ES-I3 (cell line): Measurements from ENCODE around the gene CDC45.

Experiments
- H3K36me3 ChIP-seq: 2 replicates; pipeline ENCODE4 v1.6.1; 2013; ENCODE audit warnings: mild to moderate bottlenecking, low read length, control low read depth, moderate library complexity; ENCODE audit not compliant: insufficient read depth
- H3K4me1 ChIP-seq: 2 replicates; pipeline ENCODE4 v1.6.1; 2013; ENCODE audit warnings: mild to moderate bottlenecking, control low read depth, low read length; ENCODE audit not compliant: insufficient read depth
- H3K9ac ChIP-seq: 2 replicates; pipeline ENCODE4 v1.6.1; 2013; ENCODE audit warnings: low read depth, mild to moderate bottlenecking, low read length, moderate library complexity
- H3K9me3 ChIP-seq: 2 replicates; pipeline ENCODE4 v1.6.1; 2013; ENCODE audit warnings: mild to moderate bottlenecking, low read length, moderate library complexity; ENCODE audit not compliant: control insufficient read depth, insufficient read depth

CDC45 gene

GRCh38 chr22:19503367-19503766 lies 23.6 kb downstream of the CDC45 start:
- H3K9me3 ChIP-seq: no peaks in the 10 kb centered on the region
- peaks cover 2% of the 10 kb centered on the region for H3K36me3 ChIP-seq
- no peaks in the 10 kb centered on the region for H3K4me1 ChIP-seq
- H3K9ac ChIP-seq: no peak overlapping the region

GRCh38 chr22:19503869-19504268 lies 24.1 kb downstream of the CDC45 start:
- H3K9me3 ChIP-seq: no peaks in the 10 kb centered on the region
- no peak overlapping the region for H3K9ac ChIP-seq
- H3K36me3 ChIP-seq: peaks cover 5% of the 10 kb centered on the region
- H3K4me1 ChIP-seq: no peaks in the 10 kb centered on the region

GRCh38 chr22:19504900-19505734 lies 25.4 kb downstream of the CDC45 start:
- no peaks in the 10 kb centered on the region for H3K9me3 ChIP-seq
- no peaks in the 10 kb centered on the region for H3K4me1 ChIP-seq
- peaks cover 5% of the 10 kb centered on the region for H3K36me3 ChIP-seq
- no peak overlapping the region for H3K9ac ChIP-seq

- H3K4me1 ChIP-seq: no peaks in the 10 kb centered on the region
- no peak overlapping the region for H3K9ac ChIP-seq
- H3K9me3 ChIP-seq: no peaks in the 10 kb centered on the region
- H3K36me3 ChIP-seq: peaks cover 5% of the 10 kb centered on the region
These were observed 26.0 kb downstream of the CDC45 start for GRCh38 chr22:19505735-19506126.

- H3K9ac ChIP-seq: no peak overlapping the region
- H3K36me3 ChIP-seq: peaks cover 5% of the 10 kb centered on the region
- H3K9me3 ChIP-seq: no peaks in the 10 kb centered on the region
- H3K4me1 ChIP-seq: no peaks in the 10 kb centered on the region
These were observed 26.5 kb downstream of the CDC45 start for GRCh38 chr22:19506212-19506611.

- Histone ChIP-seq H3K9me3 (no peaks in the 10 kb centered on the region), H3K9ac (no peak overlapping the region), H3K36me3 (peaks cover 5% of the 10 kb centered on the region), H3K4me1 (no peaks in the 10 kb centered on the region)
These were observed 27.8 kb downstream of the CDC45 start for GRCh38 chr22:19507534-19507861.

GRCh38 chr22:19508024-19508776 lies 28.5 kb downstream of the CDC45 start:
- Histone ChIP-seq H3K4me1 (no peaks in the 10 kb centered on the region), H3K9me3 (no peaks in the 10 kb centered on the region), H3K36me3 (peaks cover 5% of the 10 kb centered on the region), H3K9ac (no peak overlapping the region)

GRCh38 chr22:19509191-19509590 lies 29.5 kb downstream of the CDC45 start:
- Histone ChIP-seq H3K9ac (no peak overlapping the region), H3K9me3 (no peaks in the 10 kb centered on the region), H3K4me1 (no peaks in the 10 kb centered on the region), H3K36me3 (peaks cover 5% of the 10 kb centered on the region)

GRCh38 chr22:19509923-19510322 lies 30.2 kb downstream of the CDC45 start:
- Histone ChIP-seq H3K9me3 (no peaks in the 10 kb centered on the region), H3K9ac (no peak overlapping the region), H3K36me3 (peaks cover 5% of the 10 kb centered on the region), H3K4me1 (no peaks in the 10 kb centered on the region)

- Histone ChIP-seq H3K9ac (no peak overlapping the region), H3K9me3 (no peaks in the 10 kb centered on the region), H3K4me1 (no peaks in the 10 kb centered on the region), H3K36me3 (peaks cover 5% of the 10 kb centered on the region)
These were observed 31.2 kb downstream of the CDC45 start for GRCh38 chr22:19510919-19511341.

- peaks cover 3% of the 10 kb centered on the region for H3K36me3 ChIP-seq
- H3K9ac ChIP-seq: no peak overlapping the region
- H3K9me3 ChIP-seq: no peaks in the 10 kb centered on the region
- no peaks in the 10 kb centered on the region for H3K4me1 ChIP-seq
These were observed 34.1 kb downstream of the CDC45 start for GRCh38 chr22:19513823-19514222.

- no peak overlapping the region for H3K9ac ChIP-seq
- no peaks in the 10 kb centered on the region for H3K4me1 ChIP-seq
- H3K9me3 ChIP-seq: no peaks in the 10 kb centered on the region
- H3K36me3 ChIP-seq: peaks cover 3% of the 10 kb centered on the region
These were observed 35.3 kb downstream of the CDC45 start for GRCh38 chr22:19514831-19515565.

GRCh38 chr22:19515654-19516377 lies 36.1 kb downstream of the CDC45 start:
- H3K9me3 ChIP-seq: no peaks in the 10 kb centered on the region
- no peaks in the 10 kb centered on the region for H3K4me1 ChIP-seq
- peaks cover 3% of the 10 kb centered on the region for H3K36me3 ChIP-seq
- no peak overlapping the region for H3K9ac ChIP-seq
